ENCODE measurements around the gene NOC2L.

The NOC2L gene

GRCh38 chr1:963301-963651, 4.2 kb upstream of the NOC2L start:
- TF ChIP-seq POLR2AphosphoS5 (IDR thresholded peaks at IDR 0.05; ENCODE audit: low read depth, low read length) (no peak), TAF1 (IDR thresholded peaks at IDR 0.05; ENCODE audit: low read depth, low read length) (no peak), POLR2A (IDR thresholded peaks at IDR 0.05; ENCODE audit: low read depth, low read length) (no peak), PAX5 (IDR thresholded peaks at IDR 0.05; ENCODE audit: insufficient read depth, low read length, severe bottlenecking) (no peak), SPI1 (IDR thresholded peaks at IDR 0.05; ENCODE audit: low read depth, low read length) (no peak), POU2F2 (IDR thresholded peaks at IDR 0.05; ENCODE audit: low read depth, low read length) (no peak)
- FAIRE-seq = no peak
- DNase-seq (ENCODE audit: insufficient read length, low spot score) = no peak

- no peak for FAIRE-seq
- TF ChIP-seq POLR2AphosphoS5 (IDR thresholded peaks at IDR 0.05; ENCODE audit: low read depth, low read length) (no peak), PAX5 (IDR thresholded peaks at IDR 0.05; ENCODE audit: insufficient read depth, low read length, severe bottlenecking) (no peak), SPI1 (IDR thresholded peaks at IDR 0.05; ENCODE audit: low read depth, low read length) (no peak), POU2F2 (IDR thresholded peaks at IDR 0.05; ENCODE audit: low read depth, low read length) (no peak), TAF1 (IDR thresholded peaks at IDR 0.05; ENCODE audit: low read depth, low read length) (no peak)
Measured at GRCh38 chr1:962381-963300, 3.6 kb upstream of the NOC2L start.

GRCh38 chr1:961132-961669, 2.1 kb upstream of the NOC2L start:
- peak; percentile 47 for FAIRE-seq
- no peak for DNase-seq (ENCODE audit: insufficient read length, low spot score)
- TF ChIP-seq SPI1 (IDR thresholded peaks at IDR 0.05; ENCODE audit: low read depth, low read length) (no peak), POLR2AphosphoS5 (IDR thresholded peaks at IDR 0.05; ENCODE audit: low read depth, low read length) (no peak), POLR2A (IDR thresholded peaks at IDR 0.05; ENCODE audit: low read depth, low read length) (no peak)

More at GRCh38 chr1:962381-963300, 3.6 kb upstream of the NOC2L start:
- no peak for DNase-seq (ENCODE audit: insufficient read length, low spot score)

GRCh38 chr1:960363-961131, 1.5 kb upstream of the NOC2L start, which contains the start of gene KLHL17:
Gene KLHL17, plus strand, starts transcription at chr1:960584. Its CDS starts 110 bp downstream, at chr1:960694.
- DNase-seq (ENCODE audit: insufficient read length, low spot score) (peak; percentile 97), FAIRE-seq (peak; percentile 79)
- TF ChIP-seq SPI1 (IDR thresholded peaks at IDR 0.05; ENCODE audit: low read depth, low read length) (no peak), POLR2AphosphoS5 (IDR thresholded peaks at IDR 0.05; ENCODE audit: low read depth, low read length) (no peak), TAF1 (IDR thresholded peaks at IDR 0.05; ENCODE audit: low read depth, low read length) (no peak), PAX5 (IDR thresholded peaks at IDR 0.05; ENCODE audit: insufficient read depth, low read length, severe bottlenecking) (no peak), POU2F2 (IDR thresholded peaks at IDR 0.05; ENCODE audit: low read depth, low read length) (no peak), POLR2A (IDR thresholded peaks at IDR 0.05; ENCODE audit: low read depth, low read length) (no peak)

GRCh38 chr1:959731-960362, 791 bp upstream of the NOC2L start:
- TF ChIP-seq SPI1 (IDR thresholded peaks at IDR 0.05; ENCODE audit: low read depth, low read length) (no peak), PAX5 (IDR thresholded peaks at IDR 0.05; ENCODE audit: insufficient read depth, low read length, severe bottlenecking) (no peak), TAF1 (IDR thresholded peaks at IDR 0.05; ENCODE audit: low read depth, low read length) (no peak), POLR2A (IDR thresholded peaks at IDR 0.05; ENCODE audit: low read depth, low read length) (no peak), POU2F2 (IDR thresholded peaks at IDR 0.05; ENCODE audit: low read depth, low read length) (no peak), POLR2AphosphoS5 (IDR thresholded peaks at IDR 0.05; ENCODE audit: low read depth, low read length) (no peak)
- no peak for FAIRE-seq

GRCh38 chr1:956636-957035, 2.4 kb downstream of the NOC2L start:
- FAIRE-seq (no peak), DNase-seq (ENCODE audit: insufficient read length, low spot score) (no peak)
- TF ChIP-seq POLR2AphosphoS5 (IDR thresholded peaks at IDR 0.05; ENCODE audit: low read depth, low read length) = no peak

More at GRCh38 chr1:959731-960362, 791 bp upstream of the NOC2L start:
- DNase-seq (ENCODE audit: insufficient read length, low spot score) = no peak

- TF ChIP-seq POLR2AphosphoS5 (IDR thresholded peaks at IDR 0.05; ENCODE audit: low read depth, low read length) (no peak), POU2F2 (IDR thresholded peaks at IDR 0.05; ENCODE audit: low read depth, low read length) (no peak), TAF1 (IDR thresholded peaks at IDR 0.05; ENCODE audit: low read depth, low read length) (no peak), SPI1 (IDR thresholded peaks at IDR 0.05; ENCODE audit: low read depth, low read length) (no peak), POLR2A (IDR thresholded peaks at IDR 0.05; ENCODE audit: low read depth, low read length) (no peak), PAX5 (IDR thresholded peaks at IDR 0.05; ENCODE audit: insufficient read depth, low read length, severe bottlenecking) (no peak)
- DNase-seq (ENCODE audit: insufficient read length, low spot score) = no peak
- FAIRE-seq = no peak
Measured at GRCh38 chr1:955474-955873, 3.6 kb downstream of the NOC2L start.

- DNase-seq (ENCODE audit: insufficient read length, low spot score) (no peak), FAIRE-seq (no peak)
- TF ChIP-seq POLR2A (IDR thresholded peaks at IDR 0.05; ENCODE audit: low read depth, low read length) (no peak), PAX5 (IDR thresholded peaks at IDR 0.05; ENCODE audit: insufficient read depth, low read length, severe bottlenecking) (no peak), TAF1 (IDR thresholded peaks at IDR 0.05; ENCODE audit: low read depth, low read length) (no peak), POU2F2 (IDR thresholded peaks at IDR 0.05; ENCODE audit: low read depth, low read length) (no peak), SPI1 (IDR thresholded peaks at IDR 0.05; ENCODE audit: low read depth, low read length) (no peak), POLR2AphosphoS5 (IDR thresholded peaks at IDR 0.05; ENCODE audit: low read depth, low read length) (no peak)
Measured at GRCh38 chr1:954927-955326, 4.1 kb downstream of the NOC2L start.
